Measurements from ENCODE around the gene TMEM150B. TPM values are rescaled to one million over a fixed set of nuclear protein-coding genes. Genes with fewer than 3 reads are reported as not detected.

The TMEM150B gene
- total RNA-seq, 3 donors from 2014 or later (not counting 1 experiment from before 2014, with no cell fraction given) = 0.87 to 2.1 TPM; not detected in 1

GRCh38 chr19:55306712-55307111 lies 18.4 kb downstream of the TMEM150B start:
- intact Hi-C loops (cut with micrococcal nuclease) = no loop called here
- H3K27me3 Mint-ChIP-seq (ENCODE audit: low read depth in 2 of 2) = no peaks in the 10 kb centered on the region

GRCh38 chr19:55305983-55306562 lies 19.1 kb downstream of the TMEM150B start:
- H3K4me3 Mint-ChIP-seq = no peak overlapping the region
- H3K9me3 Mint-ChIP-seq = no peaks in the 10 kb centered on the region
- intact Hi-C loops (cut with micrococcal nuclease) = no loop called here
- H3K27me3 Mint-ChIP-seq (ENCODE audit: low read depth in 2 of 2) = no peaks in the 10 kb centered on the region
- Histone ChIP-seq H3K9me3 (ENCODE audit: control insufficient read depth, insufficient read depth, low read length) (no peaks in the 10 kb centered on the region), H3K36me3 (ENCODE audit: control insufficient read depth, insufficient read depth, low read length) (no peaks in the 10 kb centered on the region), H3K4me1 (ENCODE audit: control insufficient read depth, insufficient read depth, low read length) (peaks cover 15% of the 10 kb centered on the region), H3K4me3 (ENCODE audit: low read length) (no peak overlapping the region), H3K27ac (ENCODE audit: low read length) (no peak overlapping the region), H3K27me3 (ENCODE audit: control insufficient read depth, insufficient read depth, low read length) (no peaks in the 10 kb centered on the region)
- TF ChIP-seq CTCF (IDR thresholded peaks at IDR 0.05) = no peak
- ATAC-seq (no peak), DNase-seq (no peak)
- peaks cover 0 to 12% of the 10 kb centered on the region in 2 donors for H3K4me1 Mint-ChIP-seq
- 93% methylated on average over 17 of the region's 17 CpGs for WGBS (ENCODE audit: insufficient coverage)
- H3K27ac Mint-ChIP-seq = no peak overlapping the region
- H3K36me3 Mint-ChIP-seq = no peaks in the 10 kb centered on the region

More at GRCh38 chr19:55306712-55307111, 18.4 kb downstream of the TMEM150B start:
- Histone ChIP-seq H3K27ac (ENCODE audit: low read length) (no peak overlapping the region), H3K27me3 (ENCODE audit: control insufficient read depth, insufficient read depth, low read length) (no peaks in the 10 kb centered on the region), H3K36me3 (ENCODE audit: control insufficient read depth, insufficient read depth, low read length) (no peaks in the 10 kb centered on the region), H3K9me3 (ENCODE audit: control insufficient read depth, insufficient read depth, low read length) (no peaks in the 10 kb centered on the region), H3K4me3 (ENCODE audit: low read length) (no peak overlapping the region), H3K4me1 (ENCODE audit: control insufficient read depth, insufficient read depth, low read length) (peaks cover 8% of the 10 kb centered on the region)
- H3K36me3 Mint-ChIP-seq = no peaks in the 10 kb centered on the region
- WGBS (ENCODE audit: insufficient coverage) = 87% methylated on average over 3 of the region's 3 CpGs
- no peak for DNase-seq
- no peak overlapping the region for H3K27ac Mint-ChIP-seq
- no peak for TF ChIP-seq CTCF (IDR thresholded peaks at IDR 0.05)
- H3K4me3 Mint-ChIP-seq = no peak overlapping the region
- ATAC-seq = no peak
- peaks cover 0 to 6% of the 10 kb centered on the region in 2 donors for H3K4me1 Mint-ChIP-seq
- no peaks in the 10 kb centered on the region for H3K9me3 Mint-ChIP-seq

- Mint-ChIP-seq H3K36me3 (no peaks in the 10 kb centered on the region), H3K27ac (peak overlapping the region in 1 of 2 donors; percentile 29), H3K4me3 (no peak overlapping the region), H3K4me1 (peaks cover 0 to 13% of the 10 kb centered on the region in 2 donors), H3K27me3 (ENCODE audit: low read depth in 2 of 2) (no peaks in the 10 kb centered on the region), H3K9me3 (no peaks in the 10 kb centered on the region)
- Histone ChIP-seq H3K4me3 (ENCODE audit: low read length) (no peak overlapping the region), H3K36me3 (ENCODE audit: control insufficient read depth, insufficient read depth, low read length) (no peaks in the 10 kb centered on the region), H3K27me3 (ENCODE audit: control insufficient read depth, insufficient read depth, low read length) (no peaks in the 10 kb centered on the region), H3K27ac (ENCODE audit: low read length) (no peak overlapping the region), H3K9me3 (ENCODE audit: control insufficient read depth, insufficient read depth, low read length) (no peaks in the 10 kb centered on the region), H3K4me1 (ENCODE audit: control insufficient read depth, insufficient read depth, low read length) (peaks cover 15% of the 10 kb centered on the region)
- intact Hi-C loops (cut with micrococcal nuclease) = no loop called here
- DNase-seq (peak; percentile 38 to 74), ATAC-seq (peak; percentile 53 to 69 (median 66))
- 80% methylated on average over 9 of the region's 9 CpGs for WGBS (ENCODE audit: insufficient coverage)
- no peak for TF ChIP-seq CTCF (IDR thresholded peaks at IDR 0.05)
These were observed 19.6 kb downstream of the TMEM150B start for GRCh38 chr19:55305491-55305890.

GRCh38 chr19:55304980-55305379 lies 20.2 kb downstream of the TMEM150B start:
- DNase-seq (no peak), ATAC-seq (no peak)
- H3K9me3 Mint-ChIP-seq = no peaks in the 10 kb centered on the region
- H3K36me3 Mint-ChIP-seq = no peaks in the 10 kb centered on the region
- H3K36me3 ChIP-seq (ENCODE audit: control insufficient read depth, insufficient read depth, low read length) = no peaks in the 10 kb centered on the region
- H3K27ac Mint-ChIP-seq = peak overlapping the region in 1 of 2 donors; percentile 29
- H3K9me3 ChIP-seq (ENCODE audit: control insufficient read depth, insufficient read depth, low read length) = no peaks in the 10 kb centered on the region
- no peak overlapping the region for H3K4me3 Mint-ChIP-seq
- H3K4me3 ChIP-seq (ENCODE audit: low read length) = no peak overlapping the region
- H3K4me1 Mint-ChIP-seq = peaks cover 0 to 13% of the 10 kb centered on the region in 2 donors
- peaks cover 15% of the 10 kb centered on the region for H3K4me1 ChIP-seq (ENCODE audit: control insufficient read depth, insufficient read depth, low read length)
- no peaks in the 10 kb centered on the region for H3K27me3 Mint-ChIP-seq (ENCODE audit: low read depth in 2 of 2)
- TF ChIP-seq CTCF (IDR thresholded peaks at IDR 0.05) = no peak
- WGBS (ENCODE audit: insufficient coverage) = 87% methylated on average over 12 of the region's 14 CpGs
- H3K27me3 ChIP-seq (ENCODE audit: control insufficient read depth, insufficient read depth, low read length) = no peaks in the 10 kb centered on the region
- intact Hi-C loops (cut with micrococcal nuclease) = no loop called here
- no peak overlapping the region for H3K27ac ChIP-seq (ENCODE audit: low read length)

All from natural killer cell (primary cell).